Gastroesophageal sphincter (tissue), 4 donors: ENCODE data around the gene XPNPEP3. TPM values are rescaled to one million over a fixed set of nuclear protein-coding genes. Genes with fewer than 3 reads are reported as not detected.

Experiments used
- ATAC-seq: fragments of 150-250 bp; one replicate; pipeline ENCODE4 v1.9.1; 2016; ENCODE audit warnings: mild to moderate bottlenecking, moderate library complexity
- H3K27ac ChIP-seq, 4 donors: fragments of 200-600 bp; sonication (generic) in 3 of 4; 1 replicate in 3 of 4; 2 replicates in 1 of 4; pipeline ENCODE4 v1.5.1; 2016 to 2019
- H3K27me3 ChIP-seq: fragments of 200-600 bp; sonication (generic); one replicate; pipeline ENCODE4 v1.5.1; 2019
- H3K36me3 ChIP-seq, 2 donors: fragments of 200-600 bp; sonication (generic); one replicate each; pipeline ENCODE4 v1.5.1; 2019; ENCODE audit warnings: control low read depth in 1 of 2
- H3K4me1 ChIP-seq, 3 donors: fragments of 200-600 bp; sonication (generic); 1 replicate in 2 of 3; 2 replicates in 1 of 3; pipeline ENCODE4 v1.5.1; 2016 to 2019; ENCODE audit warnings: control low read depth in 2 of 3
- H3K4me3 ChIP-seq, 2 donors: fragments of 200-600 bp; sonication (generic); one replicate each; pipeline ENCODE4 v1.5.1; 2019; ENCODE audit warnings: mild to moderate bottlenecking in 1 of 2, moderate library complexity in 1 of 2
- H3K9me3 ChIP-seq, 3 donors: fragments of 200-600 bp; sonication (generic); one replicate each; pipeline ENCODE4 v1.5.1; 2017 to 2019; ENCODE audit warnings: control low read depth in 2 of 3
- EP300 ChIP-seq: sonication (generic); formaldehyde crosslinking; IDR thresholded peaks from one replicate; pipeline ENCODE4 v1.6.1; 2017; ENCODE audit warnings: antibody characterized with exemption, mild to moderate bottlenecking
- POLR2A ChIP-seq, 2 donors: fragments of 450-650 bp; IDR thresholded peaks; one replicate each; pipeline ENCODE4 v1.6.1; 2017; ENCODE audit warnings: antibody characterized with exemption in 2 of 2, mild to moderate bottlenecking in 2 of 2, moderate library complexity in 1 of 2
- POLR2AphosphoS5 ChIP-seq: sonication (generic); formaldehyde crosslinking; IDR thresholded peaks from one replicate; pipeline ENCODE4 v1.6.1; 2017; ENCODE audit warnings: antibody characterized with exemption
- WGBS, 2 donors: methylation state at CpG; one replicate each; pipeline ENCODE4 v1.1.5; 2018; ENCODE audit warnings: low coverage in 1 of 2; 5-methylcytosine and 5-hydroxymethylcytosine counted together
- total RNA-seq, 4 donors: library from RNA; depleted of rRNA; stranded (reverse); fragments of >200 nt; gene quantifications; one replicate each; pipeline ENCODE4 v1.1.0, GENCODE V29; 2016
- TF ChIP-seq, protein P1 (sequence below), 4 experiments: fragments of 200-600 bp in 2 of 4; fragments of 450-650 bp in 2 of 4; sonication (generic) in 1 of 4; IDR thresholded peaks; one replicate each; pipeline ENCODE4 v1.5.1; 2017 to 2019; ENCODE audit warnings: antibody characterized with exemption in 4 of 4, mild to moderate bottlenecking in 2 of 4, moderate library complexity in 2 of 4

The XPNPEP3 gene
- total RNA-seq, 4 donors from 2014 or later, result 5.9 to 13.3 (median 10.4) TPM

DNA sequence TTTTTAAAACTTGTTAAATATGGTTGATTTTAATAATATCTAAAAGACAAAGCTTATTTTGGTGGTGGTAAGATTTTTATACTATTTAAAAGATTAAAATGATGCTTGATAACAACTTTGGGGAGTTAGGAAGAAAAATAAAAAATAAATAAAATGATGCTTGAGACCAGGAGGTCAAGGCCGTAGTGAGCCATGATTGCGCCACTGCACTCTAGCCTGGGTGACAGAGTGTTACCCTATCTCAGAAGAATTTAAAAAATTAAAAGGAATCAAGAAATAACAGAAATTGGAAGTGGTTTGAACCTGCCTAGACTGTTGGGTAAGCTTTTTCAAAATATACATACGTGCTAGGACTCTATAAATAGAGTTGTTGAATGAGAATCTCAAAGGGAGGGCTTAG, 17.1 kb downstream of the XPNPEP3 start:
- no peak overlapping the region for H3K27ac ChIP-seq
- H3K4me1 ChIP-seq, result no peaks in the 10 kb centered on the region
- TF ChIP-seq EP300 (no peak), POLR2A (IDR thresholded peaks at IDR 0.05) (no peak), POLR2AphosphoS5 (no peak)
- TF ChIP-seq, protein P1, sequence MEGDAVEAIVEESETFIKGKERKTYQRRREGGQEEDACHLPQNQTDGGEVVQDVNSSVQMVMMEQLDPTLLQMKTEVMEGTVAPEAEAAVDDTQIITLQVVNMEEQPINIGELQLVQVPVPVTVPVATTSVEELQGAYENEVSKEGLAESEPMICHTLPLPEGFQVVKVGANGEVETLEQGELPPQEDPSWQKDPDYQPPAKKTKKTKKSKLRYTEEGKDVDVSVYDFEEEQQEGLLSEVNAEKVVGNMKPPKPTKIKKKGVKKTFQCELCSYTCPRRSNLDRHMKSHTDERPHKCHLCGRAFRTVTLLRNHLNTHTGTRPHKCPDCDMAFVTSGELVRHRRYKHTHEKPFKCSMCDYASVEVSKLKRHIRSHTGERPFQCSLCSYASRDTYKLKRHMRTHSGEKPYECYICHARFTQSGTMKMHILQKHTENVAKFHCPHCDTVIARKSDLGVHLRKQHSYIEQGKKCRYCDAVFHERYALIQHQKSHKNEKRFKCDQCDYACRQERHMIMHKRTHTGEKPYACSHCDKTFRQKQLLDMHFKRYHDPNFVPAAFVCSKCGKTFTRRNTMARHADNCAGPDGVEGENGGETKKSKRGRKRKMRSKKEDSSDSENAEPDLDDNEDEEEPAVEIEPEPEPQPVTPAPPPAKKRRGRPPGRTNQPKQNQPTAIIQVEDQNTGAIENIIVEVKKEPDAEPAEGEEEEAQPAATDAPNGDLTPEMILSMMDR (IDR thresholded peaks at IDR 0.05), result no peak
- H3K9me3 ChIP-seq, result no peaks in the 10 kb centered on the region
- WGBS, 2 donors, result 92 to 97% methylated on average over 3 of the region's 3 CpGs
- H3K4me3 ChIP-seq, result no peak overlapping the region
- H3K27me3 ChIP-seq, result no peaks in the 10 kb centered on the region
- peaks cover 0 to 53% of the 10 kb centered on the region in 2 donors for H3K36me3 ChIP-seq
- no peak for ATAC-seq

DNA sequence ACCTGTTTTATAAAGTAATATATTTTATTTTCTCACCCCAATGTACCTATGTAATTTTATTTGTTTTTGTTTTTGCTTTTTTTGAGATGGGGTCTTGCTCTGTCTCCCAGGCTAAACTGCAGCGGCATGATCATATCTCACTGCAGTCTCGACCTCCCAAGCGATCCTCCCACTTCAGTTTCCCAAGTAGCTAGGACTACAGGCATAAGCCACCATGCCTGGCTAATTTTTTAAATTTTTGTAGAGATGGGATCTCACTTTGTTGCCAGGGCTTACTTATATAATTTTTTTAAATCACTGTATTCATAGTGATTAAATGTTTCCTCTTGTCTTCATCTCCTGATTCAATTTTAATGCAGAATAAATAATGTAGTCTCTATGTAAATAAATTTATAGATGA, 18.2 kb downstream of the XPNPEP3 start:
- no peak overlapping the region for H3K4me3 ChIP-seq
- TF ChIP-seq POLR2AphosphoS5, result no peak
- TF ChIP-seq POLR2A (IDR thresholded peaks at IDR 0.05), result no peak
- no peak for TF ChIP-seq EP300
- TF ChIP-seq, protein P1 (IDR thresholded peaks at IDR 0.05), result no peak
- peaks cover 0 to 49% of the 10 kb centered on the region in 2 donors for H3K36me3 ChIP-seq
- no peak for ATAC-seq
- no peaks in the 10 kb centered on the region for H3K4me1 ChIP-seq
- H3K9me3 ChIP-seq, result no peaks in the 10 kb centered on the region
- H3K27ac ChIP-seq, result no peak overlapping the region
- 94 to 100% methylated on average over 3 of the region's 3 CpGs for WGBS, 2 donors
- no peaks in the 10 kb centered on the region for H3K27me3 ChIP-seq

DNA sequence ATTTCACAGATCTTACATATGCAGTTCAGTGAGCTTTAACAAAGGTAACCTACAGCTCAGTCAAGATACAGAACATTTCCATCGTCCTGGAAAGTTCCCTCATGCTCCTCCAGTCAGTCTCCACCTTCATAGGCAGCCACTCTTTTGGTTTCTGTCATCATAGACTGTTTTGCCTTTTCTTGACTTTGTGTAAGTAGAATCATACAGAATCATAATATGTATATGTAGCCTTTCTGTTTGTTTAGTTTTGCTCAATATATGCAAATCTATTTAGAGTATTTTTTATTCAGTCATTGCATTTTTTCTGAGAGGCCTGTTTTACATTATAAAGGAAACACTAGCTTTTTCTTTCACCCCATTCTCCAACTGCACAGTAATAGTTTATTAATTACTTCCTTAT, 20.0 kb downstream of the XPNPEP3 start:
- no peak overlapping the region for H3K4me3 ChIP-seq
- no peak overlapping the region for H3K27ac ChIP-seq
- H3K4me1 ChIP-seq, result no peaks in the 10 kb centered on the region
- H3K27me3 ChIP-seq, result no peaks in the 10 kb centered on the region
- TF ChIP-seq, protein P1 (IDR thresholded peaks at IDR 0.05), result no peak
- TF ChIP-seq POLR2AphosphoS5 (no peak), POLR2A (IDR thresholded peaks at IDR 0.05) (no peak), EP300 (no peak)
- ATAC-seq, result no peak
- H3K36me3 ChIP-seq, result peaks cover 0 to 42% of the 10 kb centered on the region in 2 donors
- 47% methylated on average over 1 of the region's 1 CpG for WGBS, 2 donors
- H3K9me3 ChIP-seq, result no peaks in the 10 kb centered on the region

DNA sequence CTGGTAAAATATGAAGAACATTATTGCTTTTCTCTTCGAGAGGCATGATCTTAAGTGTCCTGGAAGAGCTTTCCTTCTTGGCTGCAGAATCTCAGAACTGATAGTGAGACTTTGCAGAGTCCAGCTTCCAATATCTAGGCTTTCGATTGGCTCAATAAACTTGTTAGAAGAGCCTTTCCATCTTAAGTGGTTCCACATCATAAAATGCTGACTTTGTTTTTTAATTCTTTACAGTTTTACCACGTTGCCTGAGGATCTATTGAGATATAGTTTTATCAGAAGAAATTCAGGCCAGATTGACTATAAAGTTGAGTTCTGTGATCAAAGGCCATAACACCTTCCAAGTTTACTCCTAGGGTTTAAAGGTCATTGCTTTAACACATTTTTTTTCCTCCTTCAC, 20.5 kb downstream of the XPNPEP3 start:
- WGBS, 2 donors, result 45 to 63% methylated on average over 3 of the region's 3 CpGs
- no peak overlapping the region for H3K27ac ChIP-seq
- H3K4me3 ChIP-seq, result no peak overlapping the region
- H3K9me3 ChIP-seq, result no peaks in the 10 kb centered on the region
- no peak for ATAC-seq
- TF ChIP-seq POLR2AphosphoS5 (no peak), EP300 (no peak), POLR2A (IDR thresholded peaks at IDR 0.05) (no peak)
- TF ChIP-seq, protein P1 (IDR thresholded peaks at IDR 0.05), result no peak
- no peaks in the 10 kb centered on the region for H3K4me1 ChIP-seq
- H3K27me3 ChIP-seq, result no peaks in the 10 kb centered on the region
- H3K36me3 ChIP-seq, result peaks cover 0 to 42% of the 10 kb centered on the region in 2 donors

DNA sequence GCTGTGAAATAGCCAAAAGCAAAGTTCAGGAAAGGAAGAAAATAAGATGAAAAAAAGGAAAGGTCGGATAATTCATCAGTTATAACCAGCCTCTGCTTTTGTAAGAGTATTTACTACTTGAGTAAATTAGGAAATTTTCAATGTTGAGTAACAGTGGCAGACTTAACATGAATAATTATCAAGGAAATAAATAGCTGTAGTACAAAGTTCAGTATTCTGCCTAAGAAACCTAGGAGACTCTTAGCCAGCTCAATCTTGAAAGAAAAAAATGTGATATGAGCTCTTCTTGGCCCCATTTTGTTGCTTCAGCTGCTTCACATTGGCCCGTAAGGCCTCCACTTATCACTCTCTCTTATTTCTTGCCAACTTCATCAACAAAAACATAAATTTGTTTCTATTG, 22.0 kb downstream of the XPNPEP3 start:
- ATAC-seq, result no peak
- peaks cover 0 to 48% of the 10 kb centered on the region in 2 donors for H3K36me3 ChIP-seq
- 95 to 97% methylated on average over 1 to 2 of the region's 2 CpGs for WGBS, 2 donors
- no peak overlapping the region for H3K4me3 ChIP-seq
- no peaks in the 10 kb centered on the region for H3K4me1 ChIP-seq
- no peaks in the 10 kb centered on the region for H3K9me3 ChIP-seq
- TF ChIP-seq EP300 (no peak), POLR2AphosphoS5 (no peak), POLR2A (IDR thresholded peaks at IDR 0.05) (no peak)
- TF ChIP-seq, protein P1 (IDR thresholded peaks at IDR 0.05), result no peak
- H3K27me3 ChIP-seq, result no peaks in the 10 kb centered on the region
- no peak overlapping the region for H3K27ac ChIP-seq
